A673 (cell line): ENCODE results near the gene PGBD5. TPM values are rescaled to one million over a fixed set of nuclear protein-coding genes. Genes with fewer than 3 reads are reported as not detected.

Experiments
- BruUV-seq: library from RNA; stranded (reverse); fragments of 400-500 nt; replicated peaks from 2 replicates; lab custom pipeline; 2021; lab: Mats Ljungman, UMichigan
- CTCF ChIA-PET: fragments of 300-600 bp; sonication (Branson Sonifier 250); formaldehyde crosslinking; loops from one replicate; lab custom pipeline; 2022; ENCODE audit warnings: antibody characterized with exemption; lab: Charles Lee
- POLR2A ChIA-PET: fragments of 300-600 bp; sonication (Branson Sonifier 250); formaldehyde crosslinking; loops from one replicate; lab custom pipeline; 2022; ENCODE audit warnings: antibody characterized with exemption; ENCODE audit not compliant: low non-redundant PET; lab: Charles Lee
- DNase-seq: peaks from one replicate; pipeline ENCODE4 v3.0.0-alpha.2; 2015; ENCODE audit warnings: low spot score
- H3K27ac ChIP-seq: fragments of 200-600 bp; sonication (generic); 2 replicates; pipeline ENCODE4 v1.5.1; 2016; ENCODE audit warnings: mixed run types, low read depth, mild to moderate bottlenecking, mixed read lengths, antibody characterized with exemption, low read length; ENCODE audit not compliant: poor library complexity, severe bottlenecking
- H3K27me3 ChIP-seq: fragments of 200-600 bp; sonication (generic); replicated peaks from 2 replicates; pipeline ENCODE4 v1.6.1; 2017; ENCODE audit warnings: mixed run types, low read depth, mild to moderate bottlenecking, mixed read lengths, antibody characterized with exemption, low read length; ENCODE audit not compliant: insufficient read depth, poor library complexity
- H3K36me3 ChIP-seq: fragments of 200-600 bp; sonication (generic); 2 replicates; pipeline ENCODE4 v1.6.1; 2016; ENCODE audit warnings: mixed run types, mild to moderate bottlenecking, mixed read lengths, antibody characterized with exemption, low read length; ENCODE audit not compliant: insufficient read depth, poor library complexity, severe bottlenecking
- H3K4me1 ChIP-seq: fragments of 200-600 bp; sonication (generic); 2 replicates; pipeline ENCODE4 v1.6.1; 2017; ENCODE audit warnings: mixed run types, mild to moderate bottlenecking, mixed read lengths, antibody characterized with exemption, low read length; ENCODE audit not compliant: insufficient read depth, poor library complexity, severe bottlenecking
- H3K4me3 ChIP-seq: fragments of 200-600 bp; sonication (generic); 2 replicates; pipeline ENCODE4 v1.5.1; 2016; ENCODE audit warnings: low read depth, mixed run types, mild to moderate bottlenecking, mixed read lengths, low read length; ENCODE audit not compliant: poor library complexity, severe bottlenecking
- H3K9me3 ChIP-seq: fragments of 200-600 bp; sonication (generic); 2 replicates; pipeline ENCODE4 v1.6.1; 2016; ENCODE audit warnings: mixed run types, low read depth, mild to moderate bottlenecking, mixed read lengths, antibody characterized with exemption, low read length; ENCODE audit not compliant: poor library complexity, severe bottlenecking
- CTCF ChIP-seq: fragments of 300-800, 200-600 bp; sonication (generic); conservative IDR thresholded peaks from 2 replicates; pipeline ENCODE4 v1.5.1; 2017; ENCODE audit warnings: low read depth, mild to moderate bottlenecking, antibody characterized with exemption, low read length, moderate library complexity, mixed read lengths
- EZH2 ChIP-seq: fragments of 200-600 bp; sonication (generic); IDR thresholded peaks from 2 replicates; pipeline ENCODE4 v1.6.1; 2017; ENCODE audit warnings: borderline replicate concordance, low read depth, mild to moderate bottlenecking, mixed read lengths, antibody characterized with exemption, low read length; ENCODE audit not compliant: poor library complexity, severe bottlenecking
- intact Hi-C: fragments of 100-400 bp; cut with micrococcal nuclease; formaldehyde crosslinking; loops from one replicate; pipeline ENCODE4 v1.10.0; 2022; ENCODE audit not compliant: unreplicated experiment
- total RNA-seq: library from RNA; stranded (reverse); gene quantifications from 2 replicates; pipeline ENCODE4 v1.2.3, GENCODE V29; 2021

Gene PGBD5
- total RNA-seq, 1 experiment from 2014 or later, result 0.52 TPM

- ChIA-PET CTCF (no interaction called here), POLR2A (no interaction called here)
- H3K4me1 ChIP-seq, result peaks cover under 1% of the 10 kb centered on the region
- no peaks in the 10 kb centered on the region for H3K36me3 ChIP-seq
- H3K9me3 ChIP-seq, result no peaks in the 10 kb centered on the region
- no peak overlapping the region for H3K4me3 ChIP-seq
- BruUV-seq, result no TSS peak
- no peak for TF ChIP-seq EZH2
- TF ChIP-seq CTCF, result no peak
- no peak overlapping the region for H3K27ac ChIP-seq
- no peak for DNase-seq
- intact Hi-C loops, result no loop called here
- peaks cover 62% of the 10 kb centered on the region for H3K27me3 ChIP-seq
Observed at GRCh38 chr1:230430499-230430898, 4.4 kb upstream of the PGBD5 start.

- H3K27ac ChIP-seq, result no peak overlapping the region
- H3K9me3 ChIP-seq, result no peaks in the 10 kb centered on the region
- BruUV-seq, result no TSS peak
- H3K4me3 ChIP-seq, result no peak overlapping the region
- CTCF ChIA-PET, result no interaction called here
- TF ChIP-seq EZH2, result no peak
- no peak for TF ChIP-seq CTCF
- no peaks in the 10 kb centered on the region for H3K36me3 ChIP-seq
- H3K4me1 ChIP-seq, result peaks cover 5% of the 10 kb centered on the region
- no peak for DNase-seq
- intact Hi-C loops, result no loop called here
- H3K27me3 ChIP-seq, result peaks cover 70% of the 10 kb centered on the region
- POLR2A ChIA-PET, result no interaction called here
Observed at GRCh38 chr1:230429067-230429735, 3.1 kb upstream of the PGBD5 start.

GRCh38 chr1:230427981-230428380, 1.8 kb upstream of the PGBD5 start:
- Histone ChIP-seq H3K27me3 (peaks cover 73% of the 10 kb centered on the region), H3K9me3 (no peaks in the 10 kb centered on the region), H3K36me3 (no peaks in the 10 kb centered on the region), H3K4me1 (peaks cover 5% of the 10 kb centered on the region), H3K4me3 (no peak overlapping the region), H3K27ac (no peak overlapping the region)
- POLR2A ChIA-PET, result interaction anchor here (0.6 kb wide), 1 partner anchor 711 kb away, joined by 4 read pairs; no protein-coding TSS in a partner anchor
- intact Hi-C loops, result no loop called here
- DNase-seq, result no peak
- CTCF ChIA-PET, result no interaction called here
- no peak for TF ChIP-seq EZH2
- no peak for TF ChIP-seq CTCF
- BruUV-seq, result no TSS peak
